ENCODE measurements around the gene FIGN.

Gene FIGN

GRCh38 chr2:163730556-163730955 lies 5.3 kb downstream of the FIGN start:
- no peaks in the 10 kb centered on the region for H3K36me3 ChIP-seq (ENCODE audit: control insufficient read depth in 5 of 5, insufficient read depth in 5 of 5, low read length in 5 of 5)
- no peaks in the 10 kb centered on the region for H3K9me3 ChIP-seq (ENCODE audit: control insufficient read depth in 5 of 5, low read length in 5 of 5)
- H3K4me1 ChIP-seq (ENCODE audit: control insufficient read depth in 5 of 5, insufficient read depth in 5 of 5, low read length in 5 of 5): peaks cover 0 to 45% (median 10%) of the 10 kb centered on the region in 5 donors
- no peak overlapping the region for H3K4me3 ChIP-seq (ENCODE audit: low read depth in 1 of 5, low read length in 5 of 5)
- no peaks in the 10 kb centered on the region for H3K27me3 ChIP-seq (ENCODE audit: control insufficient read depth in 5 of 5, insufficient read depth in 4 of 5, low read length in 5 of 5)
- peak overlapping the region in 1 of 5 donors; percentile 51 for H3K9ac ChIP-seq (ENCODE audit: low read length in 5 of 5)
- peak overlapping the region; percentile 89 for H3K27ac ChIP-seq (ENCODE audit: low read depth, low read length)

- H3K27me3 ChIP-seq (ENCODE audit: control insufficient read depth in 5 of 5, insufficient read depth in 4 of 5, low read length in 5 of 5): no peaks in the 10 kb centered on the region
Measured at GRCh38 chr2:163729636-163730273, 6.1 kb downstream of the FIGN start.

GRCh38 chr2:163723881-163724280 lies 11.9 kb downstream of the FIGN start:
- H3K27ac ChIP-seq (ENCODE audit: low read depth, low read length): no peak overlapping the region
- H3K4me3 ChIP-seq (ENCODE audit: low read depth in 1 of 5, low read length in 5 of 5): no peak overlapping the region

More at GRCh38 chr2:163729636-163730273, 6.1 kb downstream of the FIGN start:
- Histone ChIP-seq H3K36me3 (ENCODE audit: control insufficient read depth in 5 of 5, insufficient read depth in 5 of 5, low read length in 5 of 5) (no peaks in the 10 kb centered on the region), H3K4me1 (ENCODE audit: control insufficient read depth in 5 of 5, insufficient read depth in 5 of 5, low read length in 5 of 5) (peaks cover 0 to 42% (median 10%) of the 10 kb centered on the region in 5 donors), H3K9me3 (ENCODE audit: control insufficient read depth in 5 of 5, low read length in 5 of 5) (no peaks in the 10 kb centered on the region), H3K9ac (ENCODE audit: low read length in 5 of 5) (peak overlapping the region in 1 of 5 donors; percentile 51), H3K4me3 (ENCODE audit: low read depth in 1 of 5, low read length in 5 of 5) (no peak overlapping the region), H3K27ac (ENCODE audit: low read depth, low read length) (peak overlapping the region; percentile 89)

GRCh38 chr2:163723348-163723747 lies 12.5 kb downstream of the FIGN start:
- H3K27ac ChIP-seq (ENCODE audit: low read depth, low read length): no peak overlapping the region
- no peak overlapping the region for H3K4me3 ChIP-seq (ENCODE audit: low read depth in 1 of 5, low read length in 5 of 5)
- no peaks in the 10 kb centered on the region for H3K36me3 ChIP-seq (ENCODE audit: control insufficient read depth in 5 of 5, insufficient read depth in 5 of 5, low read length in 5 of 5)
- H3K4me1 ChIP-seq (ENCODE audit: control insufficient read depth in 5 of 5, insufficient read depth in 5 of 5, low read length in 5 of 5): peaks cover 0 to 23% (median 6%) of the 10 kb centered on the region in 5 donors
- H3K9ac ChIP-seq (ENCODE audit: low read length in 5 of 5): no peak overlapping the region
- H3K9me3 ChIP-seq (ENCODE audit: control insufficient read depth in 5 of 5, low read length in 5 of 5): no peaks in the 10 kb centered on the region
- H3K27me3 ChIP-seq (ENCODE audit: control insufficient read depth in 5 of 5, insufficient read depth in 4 of 5, low read length in 5 of 5): no peaks in the 10 kb centered on the region

More at GRCh38 chr2:163723881-163724280, 11.9 kb downstream of the FIGN start:
- no peaks in the 10 kb centered on the region for H3K36me3 ChIP-seq (ENCODE audit: control insufficient read depth in 5 of 5, insufficient read depth in 5 of 5, low read length in 5 of 5)
- H3K4me1 ChIP-seq (ENCODE audit: control insufficient read depth in 5 of 5, insufficient read depth in 5 of 5, low read length in 5 of 5): peaks cover 0 to 22% (median 10%) of the 10 kb centered on the region in 5 donors
- H3K27me3 ChIP-seq (ENCODE audit: control insufficient read depth in 5 of 5, insufficient read depth in 4 of 5, low read length in 5 of 5): no peaks in the 10 kb centered on the region
- no peak overlapping the region for H3K9ac ChIP-seq (ENCODE audit: low read length in 5 of 5)
- no peaks in the 10 kb centered on the region for H3K9me3 ChIP-seq (ENCODE audit: control insufficient read depth in 5 of 5, low read length in 5 of 5)

GRCh38 chr2:163719331-163719730 lies 16.5 kb downstream of the FIGN start:
- Histone ChIP-seq H3K4me1 (ENCODE audit: control insufficient read depth in 5 of 5, insufficient read depth in 5 of 5, low read length in 5 of 5) (peaks cover 0 to 38% (median 20%) of the 10 kb centered on the region in 5 donors), H3K9ac (ENCODE audit: low read length in 5 of 5) (no peak overlapping the region), H3K9me3 (ENCODE audit: control insufficient read depth in 5 of 5, low read length in 5 of 5) (no peaks in the 10 kb centered on the region), H3K27me3 (ENCODE audit: control insufficient read depth in 5 of 5, insufficient read depth in 4 of 5, low read length in 5 of 5) (no peaks in the 10 kb centered on the region), H3K27ac (ENCODE audit: low read depth, low read length) (peak overlapping the region; percentile 18), H3K36me3 (ENCODE audit: control insufficient read depth in 5 of 5, insufficient read depth in 5 of 5, low read length in 5 of 5) (no peaks in the 10 kb centered on the region), H3K4me3 (ENCODE audit: low read depth in 1 of 5, low read length in 5 of 5) (no peak overlapping the region)

GRCh38 chr2:163717993-163718680 lies 17.7 kb downstream of the FIGN start:
- Histone ChIP-seq H3K9ac (ENCODE audit: low read length in 5 of 5) (peak overlapping the region in 1 of 5 donors; percentile 45), H3K4me3 (ENCODE audit: low read depth in 1 of 5, low read length in 5 of 5) (peak overlapping the region in 1 of 5 donors; percentile 43), H3K36me3 (ENCODE audit: control insufficient read depth in 5 of 5, insufficient read depth in 5 of 5, low read length in 5 of 5) (no peaks in the 10 kb centered on the region), H3K27ac (ENCODE audit: low read depth, low read length) (peak overlapping the region; percentile 48), H3K4me1 (ENCODE audit: control insufficient read depth in 5 of 5, insufficient read depth in 5 of 5, low read length in 5 of 5) (peaks cover 0 to 43% (median 25%) of the 10 kb centered on the region in 5 donors), H3K27me3 (ENCODE audit: control insufficient read depth in 5 of 5, insufficient read depth in 4 of 5, low read length in 5 of 5) (no peaks in the 10 kb centered on the region), H3K9me3 (ENCODE audit: control insufficient read depth in 5 of 5, low read length in 5 of 5) (no peaks in the 10 kb centered on the region)

- Histone ChIP-seq H3K4me3 (ENCODE audit: low read depth in 1 of 5, low read length in 5 of 5) (no peak overlapping the region), H3K27me3 (ENCODE audit: control insufficient read depth in 5 of 5, insufficient read depth in 4 of 5, low read length in 5 of 5) (no peaks in the 10 kb centered on the region), H3K4me1 (ENCODE audit: control insufficient read depth in 5 of 5, insufficient read depth in 5 of 5, low read length in 5 of 5) (peaks cover 0 to 43% (median 25%) of the 10 kb centered on the region in 5 donors), H3K9ac (ENCODE audit: low read length in 5 of 5) (peak overlapping the region in 1 of 5 donors; percentile 45), H3K27ac (ENCODE audit: low read depth, low read length) (peak overlapping the region; percentile 48), H3K36me3 (ENCODE audit: control insufficient read depth in 5 of 5, insufficient read depth in 5 of 5, low read length in 5 of 5) (no peaks in the 10 kb centered on the region), H3K9me3 (ENCODE audit: control insufficient read depth in 5 of 5, low read length in 5 of 5) (no peaks in the 10 kb centered on the region)
Measured at GRCh38 chr2:163717515-163717914, 18.3 kb downstream of the FIGN start.

- no peaks in the 10 kb centered on the region for H3K9me3 ChIP-seq (ENCODE audit: control insufficient read depth in 5 of 5, low read length in 5 of 5)
- H3K27me3 ChIP-seq (ENCODE audit: control insufficient read depth in 5 of 5, insufficient read depth in 4 of 5, low read length in 5 of 5): no peaks in the 10 kb centered on the region
- H3K36me3 ChIP-seq (ENCODE audit: control insufficient read depth in 5 of 5, insufficient read depth in 5 of 5, low read length in 5 of 5): no peaks in the 10 kb centered on the region
- H3K4me3 ChIP-seq (ENCODE audit: low read depth in 1 of 5, low read length in 5 of 5): no peak overlapping the region
- H3K27ac ChIP-seq (ENCODE audit: low read depth, low read length): no peak overlapping the region
- H3K9ac ChIP-seq (ENCODE audit: low read length in 5 of 5): peak overlapping the region in 1 of 5 donors; percentile 18
- H3K4me1 ChIP-seq (ENCODE audit: control insufficient read depth in 5 of 5, insufficient read depth in 5 of 5, low read length in 5 of 5): peaks cover 0 to 48% (median 27%) of the 10 kb centered on the region in 5 donors
Measured at GRCh38 chr2:163716101-163716500, 19.7 kb downstream of the FIGN start.

- Histone ChIP-seq H3K27ac (ENCODE audit: low read depth, low read length) (no peak overlapping the region), H3K4me1 (ENCODE audit: control insufficient read depth in 5 of 5, insufficient read depth in 5 of 5, low read length in 5 of 5) (peaks cover 0 to 52% (median 32%) of the 10 kb centered on the region in 5 donors), H3K4me3 (ENCODE audit: low read depth in 1 of 5, low read length in 5 of 5) (no peak overlapping the region), H3K9ac (ENCODE audit: low read length in 5 of 5) (no peak overlapping the region), H3K36me3 (ENCODE audit: control insufficient read depth in 5 of 5, insufficient read depth in 5 of 5, low read length in 5 of 5) (no peaks in the 10 kb centered on the region), H3K9me3 (ENCODE audit: control insufficient read depth in 5 of 5, low read length in 5 of 5) (no peaks in the 10 kb centered on the region), H3K27me3 (ENCODE audit: control insufficient read depth in 5 of 5, insufficient read depth in 4 of 5, low read length in 5 of 5) (no peaks in the 10 kb centered on the region)
Measured at GRCh38 chr2:163715668-163716067, 20.1 kb downstream of the FIGN start.

GRCh38 chr2:163715199-163715598 lies 20.6 kb downstream of the FIGN start:
- no peaks in the 10 kb centered on the region for H3K36me3 ChIP-seq (ENCODE audit: control insufficient read depth in 5 of 5, insufficient read depth in 5 of 5, low read length in 5 of 5)
- H3K9ac ChIP-seq (ENCODE audit: low read length in 5 of 5): no peak overlapping the region
- H3K9me3 ChIP-seq (ENCODE audit: control insufficient read depth in 5 of 5, low read length in 5 of 5): no peaks in the 10 kb centered on the region
- H3K4me1 ChIP-seq (ENCODE audit: control insufficient read depth in 5 of 5, insufficient read depth in 5 of 5, low read length in 5 of 5): peaks cover 0 to 55% (median 36%) of the 10 kb centered on the region in 5 donors
- H3K27ac ChIP-seq (ENCODE audit: low read depth, low read length): no peak overlapping the region
- no peaks in the 10 kb centered on the region for H3K27me3 ChIP-seq (ENCODE audit: control insufficient read depth in 5 of 5, insufficient read depth in 4 of 5, low read length in 5 of 5)
- no peak overlapping the region for H3K4me3 ChIP-seq (ENCODE audit: low read depth in 1 of 5, low read length in 5 of 5)

All from subcutaneous abdominal adipose tissue (tissue), 5 donors.